Measurements from ENCODE around the gene ABCC5.

The ABCC5 gene

DNA sequence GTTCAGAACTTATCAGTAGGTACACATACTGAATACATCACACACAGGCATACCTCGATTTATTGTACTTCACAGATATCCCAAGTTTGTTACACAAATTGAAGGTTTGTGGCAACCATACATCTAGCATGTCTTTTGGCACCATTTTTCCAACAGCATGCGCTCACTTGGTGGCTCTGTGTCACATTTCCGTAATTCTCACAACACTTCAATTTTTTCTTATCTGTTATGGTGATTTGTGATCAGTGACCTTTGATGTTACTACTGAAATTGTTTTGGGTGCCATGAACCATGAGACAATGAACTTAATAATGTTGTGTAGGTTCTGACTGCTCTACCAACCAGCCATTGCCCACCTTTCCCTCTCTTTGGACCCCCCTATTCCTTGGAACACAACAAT lies 143.8 kb downstream of the ABCC5 start:
- TF ChIP-seq, protein P1, sequence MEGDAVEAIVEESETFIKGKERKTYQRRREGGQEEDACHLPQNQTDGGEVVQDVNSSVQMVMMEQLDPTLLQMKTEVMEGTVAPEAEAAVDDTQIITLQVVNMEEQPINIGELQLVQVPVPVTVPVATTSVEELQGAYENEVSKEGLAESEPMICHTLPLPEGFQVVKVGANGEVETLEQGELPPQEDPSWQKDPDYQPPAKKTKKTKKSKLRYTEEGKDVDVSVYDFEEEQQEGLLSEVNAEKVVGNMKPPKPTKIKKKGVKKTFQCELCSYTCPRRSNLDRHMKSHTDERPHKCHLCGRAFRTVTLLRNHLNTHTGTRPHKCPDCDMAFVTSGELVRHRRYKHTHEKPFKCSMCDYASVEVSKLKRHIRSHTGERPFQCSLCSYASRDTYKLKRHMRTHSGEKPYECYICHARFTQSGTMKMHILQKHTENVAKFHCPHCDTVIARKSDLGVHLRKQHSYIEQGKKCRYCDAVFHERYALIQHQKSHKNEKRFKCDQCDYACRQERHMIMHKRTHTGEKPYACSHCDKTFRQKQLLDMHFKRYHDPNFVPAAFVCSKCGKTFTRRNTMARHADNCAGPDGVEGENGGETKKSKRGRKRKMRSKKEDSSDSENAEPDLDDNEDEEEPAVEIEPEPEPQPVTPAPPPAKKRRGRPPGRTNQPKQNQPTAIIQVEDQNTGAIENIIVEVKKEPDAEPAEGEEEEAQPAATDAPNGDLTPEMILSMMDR (IDR thresholded peaks at IDR 0.05; ENCODE audit: borderline replicate concordance, insufficient read depth, low read depth, low read length), result no peak
- H3K4me3 ChIP-seq (ENCODE audit: low read depth, low read length), result no peak overlapping the region

DNA sequence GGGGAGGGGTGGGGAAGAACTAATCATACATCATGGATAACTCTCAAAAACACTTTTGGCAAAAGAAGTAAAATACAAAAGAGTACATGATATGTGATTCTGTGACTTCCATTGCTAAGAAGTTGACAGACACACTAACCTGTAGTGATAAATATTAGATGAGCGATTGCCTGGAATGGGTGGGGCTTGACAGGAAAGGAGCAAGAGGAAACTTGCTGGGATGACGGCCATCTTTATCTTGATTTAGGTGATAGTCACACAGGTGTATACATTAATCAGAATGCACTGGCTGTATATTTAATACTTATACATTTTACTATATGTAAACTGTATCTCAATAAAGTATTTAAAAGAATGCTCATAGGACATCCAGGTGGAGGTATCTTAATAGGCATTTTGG lies 146.1 kb downstream of the ABCC5 start:
- TF ChIP-seq, protein P1 (IDR thresholded peaks at IDR 0.05; ENCODE audit: borderline replicate concordance, insufficient read depth, low read depth, low read length), result no peak
- no peak overlapping the region for H3K4me3 ChIP-seq (ENCODE audit: low read depth, low read length)

DNA sequence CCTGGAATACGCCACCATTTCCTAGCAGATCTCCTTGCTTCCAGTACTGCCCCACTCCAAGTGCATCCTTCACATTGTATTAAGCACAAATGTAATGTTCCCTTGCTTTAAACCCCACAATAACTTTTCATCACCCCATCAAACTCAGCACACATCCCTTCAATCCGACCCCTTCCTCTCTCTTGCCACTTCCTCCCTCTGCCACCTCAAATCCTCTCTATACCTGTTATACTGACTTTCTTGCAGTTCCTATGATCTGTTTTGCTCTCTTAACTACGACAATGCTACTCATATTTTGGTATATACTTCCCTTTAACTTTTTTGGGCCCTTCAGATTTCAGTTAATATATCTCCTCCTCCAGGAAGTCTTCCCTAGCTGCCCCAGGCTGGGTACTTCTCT lies 147.1 kb downstream of the ABCC5 start:
- TF ChIP-seq, protein P1 (IDR thresholded peaks at IDR 0.05; ENCODE audit: borderline replicate concordance, insufficient read depth, low read depth, low read length), result no peak
- no peak overlapping the region for H3K4me3 ChIP-seq (ENCODE audit: low read depth, low read length)
